ENCODE measurements around the gene FAM131B.

The FAM131B gene

GRCh38 chr7:143356414-143357050 lies 6.0 kb downstream of the FAM131B start:
- DNase-seq, result no peak

DNA sequence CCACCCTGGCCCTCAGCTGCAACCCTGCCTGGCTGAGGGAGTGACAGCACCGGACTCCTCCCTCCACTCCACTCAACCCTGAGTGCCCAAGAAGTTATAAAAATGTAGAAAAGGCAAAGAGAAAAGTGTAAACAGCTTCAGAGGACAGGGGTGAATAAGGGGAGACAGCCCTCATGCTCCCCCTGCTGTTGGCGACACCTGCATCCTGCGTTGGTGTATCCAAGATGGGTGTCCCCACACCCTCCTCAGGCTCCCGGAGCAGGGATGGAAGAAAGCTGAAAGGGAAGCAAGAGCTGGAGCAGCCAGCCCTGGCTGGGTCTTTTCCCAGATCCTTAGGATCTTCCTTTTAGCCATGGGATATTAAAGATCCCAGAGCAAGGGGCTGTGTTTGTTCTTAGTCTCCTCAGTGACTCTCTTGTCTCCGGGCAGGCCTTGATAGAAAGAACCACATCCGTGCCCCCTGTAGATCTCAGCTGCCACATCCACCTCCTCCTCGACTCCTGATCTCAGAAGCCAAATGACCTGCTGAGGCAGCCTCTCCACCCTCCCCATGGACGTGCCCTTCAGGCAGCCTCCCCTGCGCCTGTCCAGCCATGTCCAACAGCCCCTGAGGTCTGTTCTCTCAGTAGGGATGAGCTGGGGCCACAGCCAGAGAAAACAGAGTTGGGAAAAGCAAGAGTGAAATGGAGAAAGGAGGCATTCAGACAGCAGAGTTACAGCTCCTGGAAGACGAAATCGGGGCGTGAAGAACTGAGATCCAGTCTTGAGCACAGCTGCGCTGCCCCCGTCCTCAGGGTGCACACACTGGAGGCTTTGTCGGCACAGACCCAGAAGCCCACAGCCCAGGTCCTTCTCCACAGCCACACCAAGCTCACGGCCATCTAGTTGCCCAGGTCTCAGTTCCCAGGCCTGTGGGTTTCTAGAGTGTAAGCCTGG lies 6.8 kb downstream of the FAM131B start:
- DNase-seq, result no peak

DNA sequence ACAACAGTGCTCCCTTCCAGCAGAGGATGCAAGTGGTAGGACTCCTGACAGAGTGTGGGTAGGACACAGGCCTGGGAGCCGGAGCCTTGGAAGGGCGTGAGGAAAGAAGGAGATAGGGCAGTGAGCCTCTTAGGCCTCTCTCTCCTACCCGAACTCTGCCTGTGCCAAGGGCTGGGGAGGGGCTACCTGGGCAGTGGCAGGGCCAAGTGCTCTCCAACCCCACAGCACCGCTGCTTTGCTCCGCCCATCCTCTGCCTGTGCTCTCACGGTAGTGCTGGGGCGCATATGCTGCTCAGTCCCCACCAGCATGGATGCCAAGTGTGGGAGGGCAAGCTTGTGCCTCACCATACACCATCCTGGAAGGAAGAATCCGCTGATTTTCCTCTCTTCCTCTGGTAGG lies 7.5 kb downstream of the FAM131B start:
- DNase-seq, result no peak

DNA sequence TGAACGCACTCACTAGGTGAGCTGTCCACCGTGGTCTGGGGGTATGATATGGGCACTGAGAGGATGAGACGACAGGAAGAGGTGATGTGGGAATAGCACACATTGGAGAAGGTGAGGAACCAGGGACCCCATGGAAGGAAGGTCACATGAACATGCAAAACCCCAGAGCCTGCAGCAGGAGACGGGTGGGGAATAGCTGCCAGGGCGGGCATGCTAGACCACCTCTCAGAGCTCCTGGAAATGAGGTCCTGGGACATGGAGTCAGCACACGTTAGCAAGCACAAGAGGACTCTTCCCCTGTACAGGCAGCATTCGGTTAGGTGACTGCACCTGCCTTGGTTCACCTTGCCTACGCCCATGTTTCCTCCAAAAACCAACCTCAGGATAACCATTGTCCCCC lies 8.1 kb downstream of the FAM131B start:
- no peak for DNase-seq

DNA sequence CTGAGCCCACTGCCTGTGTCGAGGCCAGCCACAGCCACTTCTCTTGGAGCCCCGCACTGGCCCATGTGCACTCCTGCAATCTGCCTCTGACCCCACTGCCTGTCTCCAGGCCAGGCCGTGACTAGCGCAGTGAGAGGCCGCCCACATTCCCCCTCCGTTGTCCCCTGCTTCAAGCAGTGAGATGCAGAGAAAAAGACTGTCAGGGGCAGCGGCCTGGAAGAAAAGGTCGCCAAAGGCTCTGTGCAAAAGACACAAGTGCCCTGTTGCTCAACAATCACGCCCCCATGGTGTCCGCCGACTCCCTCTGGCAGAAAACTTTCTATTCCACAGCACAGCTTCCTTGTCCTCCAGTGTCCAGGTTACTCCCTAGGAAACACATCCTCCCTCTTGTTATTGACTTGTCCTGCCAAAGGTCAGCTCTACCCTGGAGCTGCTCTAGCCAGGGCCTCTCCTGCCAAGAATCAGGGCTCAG lies 9.9 kb downstream of the FAM131B start:
- DNase-seq, result no peak

GRCh38 chr7:143351574-143351973 lies 10.9 kb downstream of the FAM131B start:
- DNase-seq, result no peak

DNA sequence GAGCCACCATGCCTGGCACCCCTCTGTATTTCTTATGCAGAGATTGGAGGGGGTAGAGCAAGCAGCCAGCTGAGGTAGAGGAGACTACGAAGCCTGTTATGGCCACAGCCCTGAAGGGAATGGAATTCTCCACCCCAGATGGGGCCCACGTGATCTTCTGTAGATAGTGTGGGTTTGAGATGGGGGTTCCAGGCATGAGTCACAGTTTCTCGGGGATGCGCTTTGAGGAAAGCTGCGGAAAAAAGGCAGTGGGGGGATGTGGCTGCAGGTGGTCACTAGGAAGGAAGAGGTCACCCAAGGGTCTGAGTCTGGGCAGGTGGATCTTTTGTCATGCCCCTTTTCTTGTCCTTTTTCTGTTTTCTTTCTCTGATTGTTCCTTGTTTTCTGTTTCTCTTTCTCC lies 11.5 kb downstream of the FAM131B start:
- no peak for DNase-seq

GRCh38 chr7:143347950-143348349 lies 14.6 kb downstream of the FAM131B start:
- no peak for DNase-seq

- no peak for DNase-seq
Observed at GRCh38 chr7:143346018-143346417, 16.5 kb downstream of the FAM131B start.

GRCh38 chr7:143345428-143345900 lies 17.0 kb downstream of the FAM131B start:
- DNase-seq, result no peak

DNA sequence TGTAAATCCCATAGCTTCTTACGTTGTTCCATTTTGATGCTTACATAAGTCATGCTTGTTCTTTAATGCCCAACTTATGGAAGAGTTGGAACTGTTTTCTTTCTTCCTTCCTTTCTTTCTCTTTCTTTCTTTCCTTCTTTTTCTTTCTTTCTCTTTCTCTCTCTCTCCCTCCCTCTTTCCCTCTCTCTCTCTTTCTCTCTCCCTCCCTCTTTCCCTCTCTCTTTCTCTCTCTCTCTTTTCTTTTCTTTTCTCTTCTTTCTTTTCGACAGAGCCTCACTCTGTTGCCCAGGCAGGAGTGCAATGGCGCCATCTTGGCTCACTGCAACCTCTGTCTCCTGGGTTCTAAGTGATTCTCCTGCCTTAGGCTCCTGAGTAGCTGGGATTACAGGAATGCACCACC lies 18.9 kb downstream of the FAM131B start:
- no peak for DNase-seq

GRCh38 chr7:143341842-143342241 lies 20.7 kb downstream of the FAM131B start:
- DNase-seq, result no peak

DNA sequence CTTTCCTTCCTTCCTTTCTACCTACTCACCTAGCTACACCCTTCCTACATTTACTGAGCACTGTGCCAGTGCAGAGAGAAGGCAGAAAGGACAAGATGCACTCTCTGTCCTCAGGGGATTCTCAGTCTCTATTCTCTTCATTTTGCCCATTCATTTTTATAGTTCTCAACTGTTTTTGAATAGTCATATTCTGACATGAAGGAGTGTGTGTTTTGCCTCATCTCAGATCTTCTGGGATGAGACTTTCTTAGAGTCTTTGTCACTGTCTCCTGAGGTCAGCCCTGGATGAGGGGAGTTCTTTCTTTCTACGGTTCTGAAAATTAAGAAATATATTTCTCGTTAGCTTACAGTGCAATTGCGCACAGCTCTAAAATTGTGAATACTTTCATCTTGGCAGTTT lies 25.3 kb downstream of the FAM131B start:
- no peak for DNase-seq

- DNase-seq, result no peak
Observed at GRCh38 chr7:143334244-143334643, 28.3 kb downstream of the FAM131B start.

GRCh38 chr7:143331179-143331801 lies 31.2 kb downstream of the FAM131B start:
- no peak for DNase-seq

DNA sequence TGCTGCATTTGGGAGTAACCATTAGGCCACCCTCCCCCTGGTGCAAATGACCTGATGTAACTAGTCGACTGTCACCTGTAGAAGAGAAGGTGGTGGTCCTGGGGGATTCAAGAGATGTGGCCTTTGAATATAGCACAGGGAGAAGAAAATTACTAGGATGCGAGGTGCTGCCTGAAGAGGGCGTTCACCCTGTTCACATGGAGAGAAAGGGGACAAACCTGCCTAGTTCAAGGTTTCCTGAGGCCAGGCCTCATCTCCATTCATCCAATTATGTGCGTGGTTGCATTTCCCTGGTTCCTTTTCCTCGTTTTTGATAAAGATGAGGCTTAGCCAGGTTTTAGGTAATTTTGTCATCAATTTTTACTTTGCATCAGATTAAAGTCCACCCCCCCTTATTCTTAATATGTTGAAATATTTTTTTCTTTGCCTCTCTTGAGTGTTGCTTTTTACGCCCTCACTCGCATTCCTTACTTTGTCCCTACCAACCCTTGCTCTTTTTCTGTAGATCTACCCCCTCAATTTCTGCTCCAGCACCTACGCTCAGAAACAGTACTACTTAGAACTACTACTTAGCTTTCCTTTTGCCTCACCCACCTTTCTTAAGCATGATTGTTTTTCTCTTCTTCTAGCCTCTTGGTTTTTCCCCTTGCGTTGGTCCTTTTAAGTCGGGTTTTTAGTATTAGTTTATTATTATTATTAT lies 32.9 kb downstream of the FAM131B start:
- no peak for DNase-seq

DNA sequence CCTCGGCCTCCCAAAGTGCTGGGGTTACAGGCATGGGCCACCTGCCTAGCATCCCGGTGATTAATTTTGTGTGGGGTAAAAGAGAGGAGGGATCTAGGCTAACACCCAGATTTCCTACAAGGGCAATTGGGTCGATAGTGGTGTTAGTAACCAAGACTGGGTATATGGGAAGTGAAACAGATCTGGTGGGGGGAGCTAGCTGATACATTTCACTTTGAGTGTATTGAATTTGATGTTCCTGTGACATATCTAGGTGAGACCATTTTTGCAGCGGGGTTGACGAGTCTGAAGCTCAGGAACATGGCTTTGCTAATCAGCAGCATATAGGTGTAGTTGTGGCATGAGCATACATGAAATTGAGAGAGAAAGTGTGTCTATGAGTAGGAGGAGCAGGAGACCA lies 34.6 kb downstream of the FAM131B start:
- no peak for DNase-seq

DNA sequence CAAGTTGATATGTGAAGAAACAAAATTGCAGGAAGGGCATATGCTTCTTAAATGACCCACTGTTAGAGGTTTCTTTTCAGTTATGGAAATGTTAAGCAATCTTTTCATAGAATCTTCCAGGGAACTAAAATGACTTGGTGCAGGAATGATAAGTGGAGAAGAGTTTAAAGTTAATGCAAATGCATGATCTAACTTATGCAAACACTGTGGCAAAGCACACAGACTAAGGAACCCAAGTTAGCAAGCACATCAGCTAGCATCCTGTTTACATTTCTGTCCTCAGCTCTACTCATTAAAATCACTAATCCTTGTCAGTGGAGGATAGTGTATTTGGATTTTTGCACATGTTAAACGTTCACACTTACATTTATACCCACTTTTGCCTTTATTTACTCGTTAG lies 37.3 kb downstream of the FAM131B start:
- no peak for DNase-seq

DNA sequence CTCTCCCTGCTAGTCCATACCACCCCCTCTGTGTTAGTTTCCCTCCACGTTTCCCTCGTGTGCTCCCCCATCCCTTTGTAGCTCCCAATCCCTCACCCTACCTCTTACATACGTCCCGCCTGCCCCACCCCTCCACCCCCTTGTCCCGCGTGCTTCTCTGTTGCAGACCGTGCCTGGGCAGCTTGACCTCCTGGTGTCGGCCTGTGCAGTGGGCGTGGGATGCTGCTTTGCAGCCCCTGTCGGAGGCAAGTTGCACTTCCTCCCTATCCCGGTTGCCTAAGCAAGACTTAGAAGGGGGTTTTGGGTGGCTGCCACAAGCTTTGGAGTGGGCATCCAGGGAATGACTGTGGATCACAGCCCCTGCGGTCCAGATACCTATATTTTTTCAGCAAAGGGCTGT lies 38.9 kb downstream of the FAM131B start:
- DNase-seq, result no peak

DNA sequence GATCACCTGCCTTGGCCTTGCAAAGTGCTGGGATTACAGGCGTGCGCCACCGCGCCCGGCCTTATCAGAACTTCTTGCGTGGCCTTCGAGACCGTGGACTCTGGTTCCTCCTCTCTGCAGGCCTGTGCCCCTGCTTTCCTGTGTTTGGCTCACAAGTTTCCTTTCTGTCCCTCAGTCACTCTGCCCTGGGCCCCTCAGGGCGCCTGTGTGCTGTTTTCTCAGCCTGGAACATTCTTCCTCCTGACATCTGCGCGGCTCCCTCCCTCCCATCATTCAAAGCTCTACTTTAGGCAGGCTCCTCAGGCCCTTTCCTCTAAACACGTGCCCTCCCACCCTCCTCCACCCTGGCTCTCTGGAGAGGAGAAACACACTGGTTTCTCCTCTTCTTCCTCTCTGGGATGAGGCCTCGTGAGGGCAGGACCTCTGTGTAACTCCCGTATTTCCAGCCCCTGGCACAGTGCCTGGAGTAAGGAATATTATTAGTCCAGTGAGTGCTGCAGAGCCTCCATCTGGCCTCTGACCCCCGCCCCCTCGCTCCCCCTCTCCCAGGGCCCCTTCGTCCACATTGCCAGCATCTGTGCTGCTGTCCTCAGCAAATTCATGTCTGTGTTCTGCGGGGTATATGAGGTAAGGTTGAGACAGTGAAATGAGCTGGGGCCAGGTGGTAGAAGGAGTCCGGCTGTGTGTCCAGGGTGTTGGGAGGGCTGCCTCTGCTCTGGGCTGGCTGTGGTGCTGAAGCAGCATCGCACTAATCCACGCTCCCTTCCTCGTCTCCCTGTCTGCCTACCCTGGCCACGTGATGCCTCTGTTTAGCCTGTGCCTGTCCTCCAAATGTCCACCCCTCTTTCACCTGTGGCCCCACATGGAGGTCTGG lies 39.5 kb downstream of the FAM131B start:
- DNase-seq, result no peak

GRCh38 chr7:143321734-143322133 lies 40.8 kb downstream of the FAM131B start:
- DNase-seq, result no peak

DNA sequence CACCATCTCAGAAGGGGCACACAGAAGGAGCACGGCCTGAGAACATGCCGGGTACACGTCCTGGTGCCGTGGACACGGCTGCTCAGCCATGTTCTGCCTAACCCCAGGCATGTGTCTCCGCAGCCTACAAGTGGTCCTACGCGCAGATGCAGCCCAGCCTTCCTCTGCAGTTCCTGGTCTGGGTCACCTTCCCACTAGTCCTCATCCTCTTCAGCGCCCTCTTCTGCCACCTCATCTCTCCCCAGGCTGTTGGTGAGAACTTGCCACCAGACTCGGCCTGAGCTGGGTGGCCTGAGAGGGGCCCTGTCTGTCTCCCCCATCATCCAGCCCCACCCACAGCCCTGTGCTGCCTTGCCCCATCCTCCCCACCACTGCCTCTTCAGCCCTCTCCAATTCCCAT lies 41.3 kb downstream of the FAM131B start:
- no peak for DNase-seq

Measured in NCI-H187 treated with DMSO at 0.1 percent for 48 hours (cell line).